Peyer's patch (tissue), 4 donors: ENCODE data around the gene AKTIP.

Experiments
- POLR2A ChIP-seq, 2 donors: fragments of 450-650 bp; IDR thresholded peaks; one replicate each; pipeline ENCODE4 v1.5.1; 2017; ENCODE audit warnings: antibody characterized with exemption in 2 of 2, mild to moderate bottlenecking in 2 of 2, moderate library complexity in 2 of 2
- TF ChIP-seq, protein P1 (sequence below), 6 experiments: fragments of 450-650 bp in 4 of 6; fragments of 200-600 bp in 2 of 6; sonication (generic) in 1 of 6; IDR thresholded peaks; one replicate each; pipeline ENCODE4 v1.5.1; 2017 to 2019; ENCODE audit warnings: antibody characterized with exemption in 6 of 6, mild to moderate bottlenecking in 3 of 6, moderate library complexity in 1 of 6

DNA sequence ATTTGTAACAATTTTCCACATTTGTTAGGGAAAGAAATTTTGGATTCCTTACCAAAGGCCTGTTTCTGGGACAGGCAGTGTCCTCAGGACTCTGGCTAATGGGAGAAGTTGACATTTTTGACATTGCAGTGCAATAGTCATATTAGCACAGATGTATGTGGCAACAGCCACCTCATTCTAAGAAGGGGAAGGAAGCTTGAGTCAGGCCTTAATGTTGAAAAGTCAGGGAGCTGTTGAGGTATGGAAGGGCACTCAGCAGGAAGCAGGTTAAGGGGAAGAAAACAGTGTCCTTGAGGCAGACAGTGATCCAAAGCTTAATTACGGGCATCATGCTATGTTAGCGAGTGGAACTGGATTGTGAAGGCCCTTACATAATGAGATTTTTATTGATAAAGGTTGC, 20.9 kb downstream of the AKTIP start:
- TF ChIP-seq, protein P1, sequence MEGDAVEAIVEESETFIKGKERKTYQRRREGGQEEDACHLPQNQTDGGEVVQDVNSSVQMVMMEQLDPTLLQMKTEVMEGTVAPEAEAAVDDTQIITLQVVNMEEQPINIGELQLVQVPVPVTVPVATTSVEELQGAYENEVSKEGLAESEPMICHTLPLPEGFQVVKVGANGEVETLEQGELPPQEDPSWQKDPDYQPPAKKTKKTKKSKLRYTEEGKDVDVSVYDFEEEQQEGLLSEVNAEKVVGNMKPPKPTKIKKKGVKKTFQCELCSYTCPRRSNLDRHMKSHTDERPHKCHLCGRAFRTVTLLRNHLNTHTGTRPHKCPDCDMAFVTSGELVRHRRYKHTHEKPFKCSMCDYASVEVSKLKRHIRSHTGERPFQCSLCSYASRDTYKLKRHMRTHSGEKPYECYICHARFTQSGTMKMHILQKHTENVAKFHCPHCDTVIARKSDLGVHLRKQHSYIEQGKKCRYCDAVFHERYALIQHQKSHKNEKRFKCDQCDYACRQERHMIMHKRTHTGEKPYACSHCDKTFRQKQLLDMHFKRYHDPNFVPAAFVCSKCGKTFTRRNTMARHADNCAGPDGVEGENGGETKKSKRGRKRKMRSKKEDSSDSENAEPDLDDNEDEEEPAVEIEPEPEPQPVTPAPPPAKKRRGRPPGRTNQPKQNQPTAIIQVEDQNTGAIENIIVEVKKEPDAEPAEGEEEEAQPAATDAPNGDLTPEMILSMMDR (IDR thresholded peaks at IDR 0.05): no peak
- TF ChIP-seq POLR2A (IDR thresholded peaks at IDR 0.05): no peak
